Fibroblast of lung (primary cell): Measurements from ENCODE around the gene VAC14.

Experiments
- EZH2 ChIP-seq: IDR thresholded peaks from 2 replicates; pipeline ENCODE4 v1.5.1; 2012; ENCODE audit warnings: low read length, control low read depth, mild to moderate bottlenecking; ENCODE audit errors: missing control alignments
- TF ChIP-seq, protein P1 (sequence below), 2 donors: IDR thresholded peaks in 1 of 2; conservative IDR thresholded peaks in 1 of 2; 1 replicate in 1 of 2; 2 replicates in 1 of 2; pipeline ENCODE4 v1.5.1; 2011 to 2012; ENCODE audit warnings: low read length in 2 of 2, control low read depth in 1 of 2, inconsistent platforms in 1 of 2, low read depth in 1 of 2, mild to moderate bottlenecking in 1 of 2

DNA sequence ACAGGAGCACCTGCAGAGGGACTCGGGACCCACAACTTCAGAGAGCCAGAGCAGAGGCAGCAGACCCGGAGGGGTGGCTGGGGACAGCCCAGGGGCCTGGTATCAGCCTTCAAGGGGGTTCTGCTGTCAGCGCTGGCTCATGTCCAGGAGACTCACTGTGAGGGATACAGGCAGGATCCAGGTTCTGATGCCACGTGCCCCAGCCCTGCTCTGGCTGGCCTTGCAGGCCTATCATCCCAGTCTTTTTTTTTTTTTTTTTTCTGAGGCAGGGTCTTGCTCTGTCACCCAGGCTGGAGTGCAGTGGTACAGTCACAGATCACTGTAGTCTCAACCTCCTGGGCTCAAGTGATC lies 106.1 kb downstream of the VAC14 start:
- TF ChIP-seq, protein P1, sequence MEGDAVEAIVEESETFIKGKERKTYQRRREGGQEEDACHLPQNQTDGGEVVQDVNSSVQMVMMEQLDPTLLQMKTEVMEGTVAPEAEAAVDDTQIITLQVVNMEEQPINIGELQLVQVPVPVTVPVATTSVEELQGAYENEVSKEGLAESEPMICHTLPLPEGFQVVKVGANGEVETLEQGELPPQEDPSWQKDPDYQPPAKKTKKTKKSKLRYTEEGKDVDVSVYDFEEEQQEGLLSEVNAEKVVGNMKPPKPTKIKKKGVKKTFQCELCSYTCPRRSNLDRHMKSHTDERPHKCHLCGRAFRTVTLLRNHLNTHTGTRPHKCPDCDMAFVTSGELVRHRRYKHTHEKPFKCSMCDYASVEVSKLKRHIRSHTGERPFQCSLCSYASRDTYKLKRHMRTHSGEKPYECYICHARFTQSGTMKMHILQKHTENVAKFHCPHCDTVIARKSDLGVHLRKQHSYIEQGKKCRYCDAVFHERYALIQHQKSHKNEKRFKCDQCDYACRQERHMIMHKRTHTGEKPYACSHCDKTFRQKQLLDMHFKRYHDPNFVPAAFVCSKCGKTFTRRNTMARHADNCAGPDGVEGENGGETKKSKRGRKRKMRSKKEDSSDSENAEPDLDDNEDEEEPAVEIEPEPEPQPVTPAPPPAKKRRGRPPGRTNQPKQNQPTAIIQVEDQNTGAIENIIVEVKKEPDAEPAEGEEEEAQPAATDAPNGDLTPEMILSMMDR (conservative IDR thresholded peaks at IDR 0.05 in 1 of 2, IDR thresholded peaks at IDR 0.05 in 1 of 2; ENCODE audit: low read depth in 1 of 2, low read length in 2 of 2) = no peak
- no peak for TF ChIP-seq EZH2
